ENCODE data around the gene ARFGAP1.

- TF ChIP-seq POLR2A (IDR thresholded peaks at IDR 0.05; ENCODE audit: low read depth, low read length) (no peak), MAX (IDR thresholded peaks at IDR 0.05; ENCODE audit: insufficient read depth, insufficient read length) (no peak), CTCF (IDR thresholded peaks at IDR 0.05; ENCODE audit: extremely low read depth in 1 of 2, insufficient read depth in 1 of 2, low read depth in 1 of 2, low read length in 2 of 2) (no peak), EZH2 (IDR thresholded peaks at IDR 0.05; ENCODE audit: borderline replicate concordance, low read depth, low read length, severe bottlenecking) (no peak), POLR2AphosphoS5 (IDR thresholded peaks at IDR 0.05; ENCODE audit: insufficient read depth, low read depth, low read length) (no peak)
Measured at GRCh38 chr20:63242736-63243135, 29.9 kb upstream of the ARFGAP1 start.
